NCI-H2081 (cell line): ENCODE results near the gene RNF182.
"Not testable (repeated sequence)": the region's sequence is repeated elsewhere in the genome, so short reads cannot be mapped to it uniquely, and the experiment has no call there.

Experiments
- DNase-seq, 2 experiments: peaks; one replicate each; lab custom pipeline; 2025; lab: John Stamatoyannopoulos, UW

Gene RNF182

DNA sequence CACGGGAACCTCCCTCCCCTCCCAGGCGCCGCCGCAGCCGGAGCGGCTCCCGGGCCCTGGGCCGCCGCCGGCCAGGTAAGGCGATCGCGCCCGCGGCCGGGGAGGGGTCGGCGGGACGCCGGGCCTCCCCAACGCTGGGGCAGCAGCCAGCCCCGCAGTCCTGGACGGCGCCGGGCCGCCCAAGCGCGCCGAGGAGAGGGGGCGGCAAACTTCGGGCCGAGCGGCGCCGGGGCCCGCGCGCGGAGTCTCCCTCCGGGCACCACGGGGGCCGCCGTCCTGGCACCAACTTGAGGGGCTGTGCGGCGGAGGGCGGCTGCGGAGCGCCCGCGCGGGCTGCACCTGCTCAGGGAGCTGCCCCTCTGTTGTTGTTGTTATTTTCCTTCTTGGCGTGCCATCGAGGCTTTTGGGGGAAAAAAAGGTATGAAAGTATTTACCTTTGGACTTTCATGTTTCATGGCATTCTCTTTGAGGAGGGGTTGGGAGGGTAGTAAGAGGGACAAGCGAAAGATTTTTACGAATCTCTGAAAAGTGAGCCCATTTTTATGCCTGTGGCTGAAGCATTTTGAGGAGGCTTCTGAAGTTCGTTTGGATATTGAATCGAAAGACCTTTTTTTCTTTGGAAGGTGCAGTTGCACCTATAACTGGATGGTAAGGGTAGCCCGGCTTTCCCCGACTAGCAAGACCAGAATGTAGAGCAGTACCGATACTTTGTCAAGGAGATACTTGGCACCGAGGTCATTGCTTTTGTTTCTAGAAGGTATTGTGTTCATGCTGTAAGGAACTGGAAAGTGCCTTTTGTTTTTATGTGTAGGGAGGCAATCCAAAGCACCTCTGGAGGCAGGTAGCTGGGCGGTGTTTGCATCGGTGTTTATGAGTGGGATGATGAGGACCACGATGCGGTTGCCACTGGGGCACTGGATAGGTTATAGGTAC is at the start of gene RNF182:
RNF182 (plus strand) TSS at position 4 of the 933 bp plus-strand sequence. CDS start 52,168 bp downstream, outside the sequence.
- DNase-seq = peak in 1 of 2 experiments; percentile 38

DNA sequence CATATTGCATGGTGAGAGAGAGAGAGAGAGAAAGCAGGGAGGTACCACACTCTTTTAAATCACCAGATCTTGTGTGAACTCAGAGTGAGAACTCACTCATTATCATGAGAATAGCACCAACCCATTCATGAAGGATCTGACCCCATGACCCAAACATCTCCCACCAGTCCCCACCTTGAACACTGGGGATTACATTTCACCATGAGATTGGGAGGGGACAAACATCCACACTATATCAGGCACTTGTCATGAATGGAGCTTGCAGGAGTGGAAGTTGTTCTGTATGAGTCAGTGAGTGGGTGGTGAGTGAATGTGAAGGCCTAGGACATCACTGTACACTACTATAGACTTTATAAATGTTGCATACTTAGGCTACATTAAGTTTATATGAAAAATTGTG is 47.7 kb upstream of the RNF182 start:
- DNase-seq = no peak

DNA sequence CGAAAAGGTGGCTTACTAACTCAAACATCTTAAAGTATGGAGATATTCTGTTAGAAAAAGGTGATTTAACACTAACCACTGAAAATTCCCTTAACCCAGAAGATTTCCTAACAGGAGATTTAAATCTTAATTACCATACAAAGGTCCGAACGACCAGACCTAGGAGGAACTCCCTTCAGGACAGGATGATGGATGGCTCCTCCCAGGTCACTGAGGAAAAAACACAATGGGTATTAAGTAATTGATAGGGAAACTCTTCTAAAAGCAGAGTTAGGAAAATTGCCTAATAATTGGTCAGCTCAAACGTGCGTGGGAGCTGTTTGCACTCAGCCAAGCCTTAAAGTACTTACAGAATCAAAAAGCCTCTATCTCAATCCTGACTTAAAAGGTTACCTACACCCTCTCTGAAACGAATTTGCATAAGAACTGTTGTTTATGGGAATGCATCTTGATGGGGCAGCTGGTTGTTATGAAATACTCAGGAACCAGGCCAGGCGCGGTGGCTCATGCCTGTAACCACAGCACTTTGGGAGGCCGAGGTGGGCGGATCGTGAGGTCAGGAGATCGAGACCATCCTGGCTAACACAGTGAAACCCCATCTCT is 44.6 kb upstream of the RNF182 start:
- not testable (repeated sequence) for DNase-seq

- no peak for DNase-seq
Observed at GRCh38 chr6:13881621-13882165, 43.1 kb upstream of the RNF182 start.

DNA sequence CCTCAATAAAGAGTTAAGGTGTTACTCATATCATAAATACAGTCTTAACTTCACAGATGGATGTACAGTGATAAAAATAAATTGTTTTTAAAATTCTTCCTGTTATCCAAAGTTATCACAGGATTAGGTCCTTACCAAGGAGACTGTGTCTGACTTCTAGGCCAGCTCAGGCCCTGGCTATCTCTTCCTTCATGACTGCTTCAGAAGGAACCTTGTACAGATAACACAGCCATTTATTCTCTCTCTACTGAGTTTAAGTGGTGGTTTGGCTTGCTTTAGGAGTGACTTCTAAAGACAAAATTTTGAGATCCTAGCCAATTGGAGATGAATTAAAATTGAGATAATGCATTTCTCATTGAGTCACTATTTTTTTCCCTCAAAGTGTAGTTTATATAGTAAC is 40.8 kb upstream of the RNF182 start:
- no peak for DNase-seq

DNA sequence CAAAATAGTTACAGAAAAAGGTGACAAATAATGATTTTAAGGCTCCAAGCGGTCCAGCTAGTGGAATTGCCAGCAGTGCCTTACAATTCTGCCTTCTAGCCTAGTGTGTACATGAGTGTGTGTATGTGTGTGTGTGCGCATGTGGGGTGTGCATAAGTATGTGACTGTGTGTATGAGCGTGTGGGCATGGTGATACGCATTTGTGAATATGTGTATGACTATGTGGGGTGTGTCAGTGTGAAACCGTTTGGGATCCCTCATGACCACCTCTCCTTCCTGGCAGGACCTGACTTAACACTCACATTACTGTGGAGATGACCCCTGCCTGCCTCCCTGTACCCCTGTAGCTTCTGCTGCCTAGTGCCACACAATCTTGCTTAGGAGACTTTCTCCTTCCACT is 40.4 kb upstream of the RNF182 start:
- no peak for DNase-seq

DNA sequence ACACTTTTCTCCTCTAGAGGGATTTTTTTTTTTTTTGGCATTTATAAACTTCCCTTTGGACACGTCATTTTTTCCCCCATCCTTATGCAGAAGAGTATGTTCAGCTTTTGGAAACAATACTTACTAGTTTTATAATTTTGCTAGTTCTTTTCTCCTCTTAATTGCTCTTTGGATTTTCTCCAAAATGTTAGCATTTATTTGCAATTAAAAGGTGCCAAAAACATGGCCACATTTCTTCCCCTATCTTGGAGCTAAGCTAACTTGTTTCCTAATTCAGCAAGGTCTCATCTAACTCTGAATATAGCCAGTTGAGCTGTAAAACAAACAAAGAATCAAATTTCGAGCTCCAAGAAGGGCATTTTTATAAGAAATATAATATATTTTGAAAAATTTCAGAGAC is 39.2 kb upstream of the RNF182 start:
- no peak for DNase-seq

DNA sequence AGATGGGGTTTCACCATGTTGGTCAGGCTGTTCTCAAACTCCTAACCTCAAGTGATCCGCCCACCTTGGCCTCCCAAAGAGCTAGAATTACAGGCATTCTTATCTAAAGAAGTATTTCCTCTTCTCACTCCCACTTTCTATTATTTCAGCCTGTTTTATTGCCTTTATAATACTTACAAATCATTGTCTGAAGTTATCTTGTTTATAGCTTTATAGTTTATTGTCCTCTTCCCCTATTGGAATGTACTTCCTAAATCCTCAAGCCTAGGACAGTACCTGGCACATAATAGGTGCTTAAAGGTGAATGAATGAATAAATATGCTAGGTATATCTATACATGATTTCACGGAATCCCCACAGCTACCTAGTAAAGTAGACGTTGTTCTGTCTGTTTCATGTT is 37.8 kb upstream of the RNF182 start:
- no peak for DNase-seq

DNA sequence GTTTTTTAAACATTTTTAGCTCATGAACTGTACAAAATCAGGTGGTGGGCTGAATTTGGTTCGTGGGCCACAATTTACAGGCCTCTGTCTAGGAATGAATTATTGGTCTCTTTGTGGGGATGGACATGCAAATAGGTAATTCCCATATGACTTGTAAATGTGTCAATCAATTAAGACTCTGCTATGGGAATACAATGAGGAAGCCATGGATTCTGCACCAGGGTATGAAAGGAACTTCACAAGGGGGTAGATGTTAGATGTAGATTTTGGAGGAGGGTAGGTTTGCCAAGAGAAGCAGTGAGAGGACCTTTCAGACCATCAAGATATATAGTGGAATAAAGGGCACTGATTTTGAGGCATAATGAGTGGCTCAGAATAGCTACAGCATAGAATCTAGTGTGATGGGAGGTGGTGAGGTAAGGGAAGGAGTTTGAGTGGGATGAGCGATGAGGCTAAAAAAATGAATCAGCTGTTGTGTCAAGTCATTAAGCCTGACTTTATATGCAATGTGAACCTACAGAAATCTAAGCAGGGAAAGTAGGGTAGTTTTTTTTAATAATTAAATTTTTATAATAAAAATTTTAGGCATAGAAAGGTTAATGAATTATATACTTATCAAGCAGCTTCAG is 32.6 kb upstream of the RNF182 start:
- no peak for DNase-seq

GRCh38 chr6:13902922-13903321 is 21.8 kb upstream of the RNF182 start:
- DNase-seq = no peak

DNA sequence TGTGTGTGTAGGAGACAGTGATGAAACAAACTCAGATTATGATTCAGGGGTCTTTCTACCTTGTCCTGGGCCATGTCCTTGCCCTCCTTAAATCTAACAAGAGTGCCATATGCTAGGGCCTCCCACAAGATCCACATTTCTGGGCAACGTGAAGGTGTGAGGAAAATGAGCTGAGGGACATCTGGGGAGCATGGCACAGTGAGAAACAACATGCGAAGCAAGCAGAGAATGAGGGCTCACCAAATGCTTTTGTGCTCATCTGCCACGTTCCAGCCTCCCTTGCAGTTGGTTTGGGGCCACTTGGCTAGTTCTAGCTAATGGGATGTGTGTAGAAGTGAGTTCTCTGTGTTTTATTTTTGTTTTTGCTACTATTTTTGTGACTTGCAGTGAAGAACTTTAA is 21.4 kb upstream of the RNF182 start:
- DNase-seq = no peak

- no peak for DNase-seq
Observed at GRCh38 chr6:13907001-13907350, 17.8 kb upstream of the RNF182 start.

DNA sequence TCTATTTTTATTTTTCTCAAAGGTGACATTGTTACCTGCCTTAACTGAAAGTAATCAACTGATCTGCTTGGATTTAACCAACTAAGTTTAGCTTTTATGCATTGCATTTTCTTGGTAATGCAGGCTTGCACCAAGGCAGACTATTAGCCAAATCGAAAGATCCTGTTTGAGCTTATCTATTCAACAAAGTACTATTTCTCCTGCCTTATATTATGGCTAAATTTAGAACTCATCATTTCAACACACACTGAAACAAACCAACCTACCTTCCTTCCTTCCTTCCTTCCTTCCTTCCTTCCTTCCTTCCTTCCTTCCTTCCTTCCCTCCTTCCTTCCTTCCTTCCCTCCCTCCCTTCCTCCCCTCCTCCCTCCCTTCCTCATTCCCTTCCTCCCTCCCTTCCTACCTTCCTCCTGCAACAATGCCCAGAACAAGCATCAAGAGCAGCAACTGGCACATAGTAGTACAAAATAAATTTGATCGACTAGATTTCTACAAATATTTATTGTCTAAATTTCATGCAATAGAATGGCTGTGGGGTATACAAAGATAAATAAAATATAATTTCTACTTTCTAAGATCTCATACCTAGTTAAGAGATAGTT is 17.0 kb upstream of the RNF182 start:
- DNase-seq = no peak

- peak; percentile 68 to 78 for DNase-seq
Observed at GRCh38 chr6:13908955-13909381, 15.8 kb upstream of the RNF182 start.

- DNase-seq = no peak
Observed at GRCh38 chr6:13910443-13910842, 14.3 kb upstream of the RNF182 start.

DNA sequence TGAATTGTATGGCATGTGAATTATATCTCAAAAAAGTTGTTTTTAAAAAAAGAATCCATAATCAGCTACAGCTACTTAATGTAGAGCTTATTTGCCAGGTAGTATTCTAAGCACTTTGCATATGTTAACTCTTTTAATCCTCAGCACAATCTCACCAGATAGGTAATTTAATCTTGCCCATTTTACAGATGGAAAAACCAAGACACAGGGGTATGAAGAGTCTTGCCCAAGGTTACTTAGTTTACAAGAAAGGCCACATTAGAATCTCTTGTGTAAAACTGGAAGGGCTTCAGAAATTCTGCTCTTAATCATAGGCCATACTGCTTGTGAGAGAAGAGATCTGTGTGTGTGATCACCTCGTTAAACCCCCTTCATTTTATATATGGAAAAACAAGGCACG is 13.4 kb upstream of the RNF182 start:
- DNase-seq = no peak

DNA sequence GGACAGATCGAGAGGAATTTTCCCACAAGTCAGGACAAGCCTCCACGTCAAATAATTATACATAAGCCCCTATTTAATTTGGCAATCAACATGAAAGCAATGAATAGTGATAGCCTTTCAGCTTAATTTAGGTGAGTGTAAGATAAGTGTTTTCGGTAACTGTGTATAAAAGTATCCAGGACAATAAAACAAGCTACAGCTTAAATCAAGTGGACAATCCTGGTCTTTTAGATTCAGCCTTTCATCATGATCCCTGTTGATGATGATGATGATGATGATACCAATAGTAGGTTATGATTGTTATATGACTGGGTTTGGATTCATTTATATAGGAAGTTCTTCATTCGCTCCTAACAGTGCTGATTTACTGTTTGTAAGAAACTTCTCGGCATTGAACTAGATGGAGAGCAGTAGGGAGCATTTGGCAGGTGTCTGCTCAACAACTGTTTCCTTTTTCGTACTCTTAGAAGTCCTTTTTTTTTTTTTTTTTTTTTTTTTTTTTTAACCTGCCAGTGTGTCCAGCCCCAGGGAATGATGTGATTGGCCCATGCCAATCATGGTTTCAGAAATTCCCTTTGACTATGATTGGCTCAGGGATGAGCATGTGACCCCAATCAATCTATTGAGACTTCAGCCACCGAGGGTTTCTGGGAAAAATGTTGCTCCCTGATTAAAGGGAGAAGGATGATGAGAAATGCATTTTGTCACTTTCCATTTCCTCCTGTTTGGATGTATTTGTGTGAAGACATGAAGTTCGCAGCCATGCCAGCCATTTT is 11.3 kb upstream of the RNF182 start:
- no peak for DNase-seq

GRCh38 chr6:13914351-13914750 is 10.4 kb upstream of the RNF182 start:
- DNase-seq = peak in 1 of 2 experiments; percentile 24

GRCh38 chr6:13915561-13916229 is 9.1 kb upstream of the RNF182 start:
- DNase-seq = no peak

DNA sequence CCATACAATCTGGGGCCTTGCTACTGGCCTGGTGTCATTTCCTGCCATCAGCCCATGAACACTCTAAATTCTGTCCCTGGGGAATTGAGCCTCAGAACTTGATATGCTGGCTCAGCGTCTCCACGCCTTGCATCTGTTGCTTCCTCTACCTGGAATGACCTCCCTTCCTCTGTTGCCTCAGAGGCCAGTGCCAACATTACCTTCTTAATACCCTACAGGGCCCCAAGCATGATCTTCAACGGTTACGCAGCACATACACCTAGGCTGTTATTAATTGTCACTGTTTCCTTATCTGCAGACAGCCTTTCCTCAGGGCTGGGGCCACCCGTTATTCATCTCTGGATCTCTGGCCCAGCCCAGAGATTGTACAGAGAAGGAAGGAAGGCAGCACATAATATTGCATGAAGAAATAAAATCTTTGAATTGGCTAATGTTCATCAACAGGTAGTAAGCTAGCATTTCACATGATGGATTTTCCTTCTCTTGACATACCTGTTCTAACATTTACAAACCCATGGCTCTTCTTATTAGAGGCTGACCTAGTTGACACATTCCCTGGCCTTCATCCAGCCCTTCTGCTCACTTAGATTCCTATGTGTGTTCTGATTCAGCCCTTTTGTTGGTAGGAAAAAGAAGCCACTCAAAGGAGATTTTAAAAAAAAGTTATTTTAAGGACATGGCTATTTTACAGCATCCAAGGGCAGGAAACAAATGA is 8.4 kb upstream of the RNF182 start:
- no peak for DNase-seq
